ENCODE measurements around the gene CREB3L1.

CREB3L1 gene

DNA sequence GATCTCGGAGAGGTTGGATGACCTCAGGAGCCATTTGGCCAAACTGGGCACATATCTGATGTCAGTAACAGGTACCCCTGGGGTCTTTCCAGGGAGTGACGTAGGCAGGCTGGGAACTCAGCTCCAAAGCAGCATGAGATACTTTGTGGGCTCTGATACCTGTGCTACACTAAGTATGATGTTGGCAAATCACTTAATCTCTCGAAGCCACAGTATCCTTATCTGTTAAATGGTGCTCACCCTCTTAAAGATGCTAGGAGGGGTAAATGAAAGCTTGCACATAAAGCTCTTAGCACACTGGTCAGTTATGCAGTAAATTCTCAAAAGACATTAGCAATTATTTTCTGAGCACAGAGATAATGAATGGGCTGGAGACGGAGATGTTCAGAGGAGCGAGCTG, 52.7 kb downstream of the CREB3L1 start:
- DNase-seq: no peak

DNA sequence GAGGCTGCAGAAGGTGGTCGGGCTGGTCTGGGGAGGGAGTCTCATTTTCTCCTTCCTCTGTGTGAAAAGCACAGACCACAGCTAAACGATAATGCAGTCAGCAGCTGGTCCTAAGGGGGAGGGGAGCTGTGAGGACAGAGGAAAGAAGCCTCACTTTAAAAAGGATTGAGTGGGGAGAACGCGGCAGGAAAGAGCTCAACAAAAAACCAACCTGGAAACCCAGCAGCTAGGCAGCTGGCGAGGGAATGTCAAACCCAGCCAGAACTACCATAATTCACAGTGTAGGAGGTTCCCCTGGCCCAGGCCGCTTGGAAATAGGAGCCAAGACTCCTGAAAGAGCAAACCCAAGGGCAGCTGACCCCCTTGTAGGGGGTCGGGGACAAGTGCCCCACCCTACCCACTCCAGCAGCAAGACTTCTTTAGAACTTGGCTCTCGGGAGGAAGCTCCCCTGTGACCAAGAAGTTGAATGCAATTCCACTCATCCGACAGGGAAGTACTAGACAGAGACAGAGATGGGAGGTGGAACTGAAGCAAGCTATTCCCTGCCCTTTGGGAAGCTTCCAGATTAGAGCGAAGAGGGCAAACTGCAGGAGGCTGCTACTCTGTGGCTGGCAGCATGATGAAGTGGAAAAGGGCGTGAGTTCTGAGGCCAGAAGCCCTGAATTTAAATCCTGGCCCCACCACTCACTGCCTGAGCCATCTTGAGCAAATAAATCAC, 53.3 kb downstream of the CREB3L1 start:
- DNase-seq: no peak

DNA sequence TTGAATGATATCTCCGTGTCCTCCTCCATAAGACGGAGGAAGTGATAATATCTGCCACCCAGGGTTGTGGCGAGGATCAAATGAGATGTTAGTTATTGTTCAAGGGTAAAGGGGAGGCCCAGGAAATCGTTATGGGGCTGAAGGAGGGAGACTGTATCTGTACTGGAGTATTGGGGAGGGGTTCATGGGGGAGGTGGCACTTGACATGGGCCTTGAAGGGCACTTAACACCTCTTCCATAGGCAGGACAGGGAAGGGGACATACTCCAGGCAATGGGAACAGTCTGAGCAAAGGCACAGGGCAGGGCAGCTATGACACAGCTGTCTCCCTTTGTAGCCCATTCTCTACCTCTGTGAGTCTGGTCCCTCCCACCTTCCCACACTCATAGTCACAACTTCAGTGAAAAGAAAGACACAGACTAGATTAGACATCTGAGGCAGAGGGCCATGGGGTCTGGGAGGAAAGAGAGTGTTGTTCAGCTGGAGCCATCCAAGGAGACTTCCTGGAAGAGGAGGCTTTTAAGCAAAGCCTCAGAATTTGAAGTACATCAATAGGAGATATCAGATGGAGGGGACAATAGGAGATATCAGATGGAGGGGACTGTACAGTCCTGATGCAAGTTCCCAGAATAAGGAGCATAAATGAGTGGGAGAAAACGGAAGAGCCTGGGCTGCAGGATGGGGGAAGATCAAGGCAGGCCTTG, 54.0 kb downstream of the CREB3L1 start:
- DNase-seq: peak; percentile 57

DNA sequence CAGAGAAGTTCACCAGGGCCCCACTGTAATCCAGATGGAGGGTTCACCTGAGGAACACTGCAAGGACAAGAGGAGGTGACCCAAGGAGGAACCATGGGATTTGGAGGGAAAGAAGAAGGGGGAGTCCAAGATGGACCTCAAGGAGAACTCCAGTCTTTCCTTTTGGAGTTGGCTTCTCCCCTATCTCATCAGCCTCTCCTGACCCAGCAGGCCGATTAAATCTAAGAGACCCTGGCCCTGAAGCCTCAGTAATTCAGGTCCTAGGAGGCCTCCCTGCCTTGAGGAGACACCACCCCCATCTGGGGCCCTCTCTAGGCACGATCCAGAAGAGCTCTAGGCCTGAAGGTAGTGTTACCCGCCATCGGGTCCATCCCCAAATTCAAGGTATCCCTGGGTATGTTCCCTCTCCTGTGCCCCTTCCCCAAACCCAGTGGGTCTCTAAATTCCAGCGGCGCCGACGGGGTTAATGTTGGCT, 54.7 kb downstream of the CREB3L1 start:
- no peak for DNase-seq

DNA sequence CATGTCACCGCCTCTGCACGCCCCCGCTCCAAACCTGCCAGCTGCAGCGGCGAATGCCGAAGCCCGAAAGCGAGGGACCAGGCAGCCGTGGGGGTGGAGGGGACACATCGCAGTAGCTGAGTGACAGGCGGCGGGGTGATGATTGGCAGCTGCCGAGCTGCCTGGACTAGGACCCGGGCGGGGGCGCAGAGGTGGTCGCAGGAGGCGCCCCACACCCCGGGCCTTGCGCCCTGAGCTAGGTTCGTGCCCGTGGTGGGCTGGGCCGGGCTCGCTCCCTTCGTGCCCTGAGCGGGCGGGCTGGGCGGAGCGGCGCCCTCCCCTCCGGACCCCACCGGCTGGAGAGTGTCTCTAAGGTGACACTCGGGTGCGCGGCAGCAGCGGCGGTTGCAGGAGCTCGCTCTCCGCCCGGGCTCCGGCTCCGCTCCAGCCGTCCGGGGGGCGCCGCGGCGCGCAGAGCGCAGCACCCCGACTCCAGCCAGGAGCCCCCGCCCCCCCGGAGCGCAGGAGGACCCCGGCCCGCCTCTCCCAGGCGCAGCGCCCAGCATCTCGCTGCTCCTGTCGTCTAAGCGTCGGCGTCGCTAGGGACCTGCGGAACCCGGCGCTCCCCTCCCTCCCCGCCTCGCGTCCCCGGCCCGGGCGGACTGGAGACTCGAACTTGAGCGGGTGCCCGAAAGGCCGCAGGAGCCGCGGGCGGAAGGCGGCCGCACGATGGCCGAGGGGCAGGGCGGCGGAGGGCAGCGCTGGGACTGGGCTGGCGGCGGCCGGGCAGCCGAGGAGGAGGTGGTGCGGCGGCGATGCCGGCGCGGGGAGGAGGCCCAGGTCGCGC, 55.3 kb downstream of the CREB3L1 start:
- DNase-seq: peak; percentile 77

DNA sequence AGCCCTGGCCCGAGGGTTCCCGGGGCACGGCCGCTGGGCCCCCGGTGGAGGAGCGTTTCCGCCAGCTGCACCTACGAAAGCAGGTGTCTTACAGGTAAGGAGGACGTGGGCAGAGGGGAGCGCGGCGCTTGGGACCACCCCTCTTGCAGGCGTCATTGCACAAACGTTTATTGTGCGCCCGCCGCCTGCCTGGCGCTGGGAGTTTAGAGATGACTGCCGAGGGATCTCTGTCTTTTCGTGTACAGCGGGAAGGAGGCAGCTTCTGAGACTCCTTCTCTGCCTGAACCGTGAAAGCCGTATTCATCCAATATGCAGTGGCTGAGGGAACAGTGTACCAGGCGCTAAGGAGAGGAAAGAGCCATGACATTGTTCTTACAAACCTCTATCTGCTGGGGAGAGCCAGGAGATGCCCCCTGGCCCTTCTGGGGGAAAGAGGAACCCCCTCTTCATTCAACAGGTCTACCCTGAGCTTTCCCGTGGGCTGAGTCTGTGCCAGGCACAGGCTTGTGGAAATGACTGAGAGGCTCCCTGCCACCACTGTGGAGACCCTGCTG, 56.0 kb downstream of the CREB3L1 start:
- peak; percentile 42 for DNase-seq

DNA sequence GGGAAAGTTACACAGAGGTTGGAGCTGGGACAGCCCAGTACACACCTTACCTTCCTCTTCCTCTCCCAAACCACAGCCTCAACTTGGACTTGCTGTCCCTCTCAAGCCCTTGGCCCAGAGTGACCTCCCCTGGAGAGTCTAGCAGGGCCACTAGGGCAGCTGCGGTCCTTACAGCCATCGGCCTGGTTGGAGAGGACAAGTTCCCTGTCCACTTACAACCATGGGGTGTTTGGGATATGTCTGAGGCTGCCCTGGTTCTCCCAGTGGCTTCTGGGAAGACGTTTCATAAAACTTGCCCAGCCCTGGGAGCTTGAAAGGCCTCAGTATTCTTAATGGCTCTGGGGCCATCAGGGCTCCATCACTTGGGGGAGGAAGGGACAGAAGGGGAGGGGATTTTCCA, 56.7 kb downstream of the CREB3L1 start:
- DNase-seq: no peak

DNA sequence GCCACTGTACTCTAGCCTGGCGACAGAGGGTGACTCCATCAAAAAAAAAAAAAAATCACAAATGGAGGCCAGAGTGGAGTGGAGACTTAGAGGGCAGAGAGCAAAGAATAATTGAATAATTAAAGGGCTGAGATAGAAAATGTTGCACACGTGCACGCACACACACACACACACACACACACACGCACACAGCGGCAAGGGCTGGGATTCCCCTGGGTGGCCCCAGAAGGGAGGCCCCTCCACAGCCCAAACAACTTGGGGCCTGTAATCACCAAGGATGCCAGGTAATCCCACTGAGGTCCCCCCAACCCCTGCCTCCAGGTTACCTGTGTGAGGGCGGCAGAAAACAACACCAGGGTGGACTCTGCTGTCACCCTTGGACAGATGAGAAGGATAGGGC, 57.8 kb downstream of the CREB3L1 start:
- DNase-seq: no peak

DNA sequence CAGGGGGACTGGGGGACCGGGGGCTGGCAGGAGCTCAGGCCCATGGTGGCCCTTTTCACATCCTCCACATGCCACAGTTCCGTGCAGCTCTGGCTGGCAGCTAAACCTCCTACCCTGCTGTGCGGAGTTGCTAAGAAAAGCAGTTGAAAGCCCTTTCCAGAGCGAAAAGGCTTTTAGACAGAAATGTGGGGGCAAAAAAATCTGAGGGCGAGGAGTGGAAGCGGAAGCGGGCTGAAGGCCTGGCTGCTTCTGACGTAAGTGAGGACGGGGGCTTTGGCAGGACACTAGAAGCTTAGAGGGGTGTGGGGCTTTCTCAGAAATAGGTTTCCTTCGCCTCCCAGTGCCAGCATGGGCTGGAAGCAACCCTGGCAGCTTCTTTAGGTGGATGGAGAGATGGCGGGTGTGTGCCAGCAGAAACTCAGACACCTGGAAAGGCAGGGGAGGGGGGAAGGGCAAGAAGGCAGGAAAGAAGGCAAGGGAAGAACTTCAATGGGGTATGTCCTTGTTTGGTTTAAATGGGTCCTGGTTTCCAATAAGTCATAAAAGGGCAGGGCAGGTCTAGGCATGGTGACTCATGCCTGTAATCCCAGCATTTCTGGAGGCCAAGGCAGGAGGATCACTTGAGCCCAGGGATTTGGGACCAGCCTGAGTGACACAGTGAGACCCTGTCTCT, 58.6 kb downstream of the CREB3L1 start:
- no peak for DNase-seq

DNA sequence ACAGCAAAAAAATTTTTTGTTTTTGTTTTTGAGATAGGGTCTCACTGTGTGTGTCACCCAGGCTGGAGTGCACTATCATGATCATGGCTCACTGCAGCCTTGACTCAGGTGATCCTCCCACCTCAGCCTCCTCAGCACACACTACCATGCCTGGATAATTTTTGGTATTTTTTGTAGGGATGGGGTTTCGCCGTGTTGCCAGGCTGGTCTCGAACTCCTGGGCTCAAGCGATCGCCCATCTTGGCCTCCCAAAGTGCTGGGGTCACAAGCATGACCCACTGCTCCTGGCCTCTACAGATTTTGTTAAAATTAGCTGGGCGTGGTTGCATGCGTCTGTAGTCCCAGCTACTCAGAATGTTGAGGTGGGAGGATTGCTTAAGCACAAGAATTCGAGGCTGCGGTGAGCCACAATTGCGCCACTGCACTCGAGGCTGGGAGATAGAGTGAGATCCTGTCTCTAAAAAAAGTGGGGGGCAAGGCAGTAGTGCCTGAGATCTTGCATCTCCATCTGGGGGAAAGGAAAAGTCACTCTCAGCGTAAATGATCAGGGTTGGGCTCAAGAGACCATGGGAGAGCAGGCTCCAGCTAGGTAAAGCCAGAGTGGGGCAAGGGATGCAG, 59.2 kb downstream of the CREB3L1 start:
- DNase-seq: no peak

DNA sequence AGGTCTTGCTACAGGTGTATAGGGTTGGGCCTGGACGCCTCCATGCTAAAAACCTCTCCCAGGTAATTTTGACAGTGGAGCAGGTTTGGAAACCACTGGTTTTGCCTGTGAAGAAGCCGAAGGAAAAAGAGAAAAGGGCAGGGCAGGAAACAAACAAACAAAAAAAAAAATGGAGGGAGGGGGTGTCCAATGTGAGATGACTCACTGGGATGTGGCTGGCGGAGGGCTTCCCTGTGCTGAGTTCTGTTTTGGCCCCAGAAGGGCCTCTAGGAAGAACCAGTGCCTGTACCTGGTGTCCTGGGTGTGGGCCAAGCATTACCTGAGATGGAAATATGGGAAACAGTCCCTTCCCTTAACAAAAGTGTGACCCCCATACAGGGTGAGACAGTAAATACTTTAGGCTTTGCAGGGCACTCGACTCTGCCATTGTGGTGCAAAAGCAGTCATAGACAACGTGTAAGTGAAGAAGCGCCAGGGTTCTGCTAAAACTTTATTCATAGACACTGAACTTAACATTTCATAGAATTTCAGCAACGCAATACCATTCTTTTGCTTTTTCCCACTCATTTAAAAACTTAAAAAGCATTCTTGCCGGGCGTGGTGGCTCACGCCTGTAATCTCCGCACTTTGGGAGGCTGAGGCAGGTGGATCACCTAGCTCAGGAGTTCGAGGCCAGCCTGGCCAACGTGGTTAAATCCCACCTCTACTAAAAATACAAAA, 60.3 kb downstream of the CREB3L1 start:
- no peak for DNase-seq

DNA sequence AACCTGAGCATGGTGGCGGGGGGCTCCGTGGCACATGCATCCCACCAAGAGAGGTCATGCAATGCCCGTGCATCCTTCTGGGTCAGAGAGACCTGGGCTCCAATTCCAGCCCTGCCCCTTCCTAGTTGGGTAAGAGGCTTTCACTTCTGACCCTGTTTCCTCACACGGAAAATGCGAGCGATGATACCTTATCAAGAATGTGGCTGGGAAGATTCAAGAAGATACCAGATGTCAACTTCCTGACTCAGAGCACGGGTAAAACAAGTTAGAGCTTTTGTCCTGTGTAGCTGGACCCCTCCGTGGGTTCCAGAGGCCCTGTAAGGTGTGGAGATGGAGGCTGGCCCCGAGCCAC, 61.1 kb downstream of the CREB3L1 start:
- DNase-seq: no peak

DNA sequence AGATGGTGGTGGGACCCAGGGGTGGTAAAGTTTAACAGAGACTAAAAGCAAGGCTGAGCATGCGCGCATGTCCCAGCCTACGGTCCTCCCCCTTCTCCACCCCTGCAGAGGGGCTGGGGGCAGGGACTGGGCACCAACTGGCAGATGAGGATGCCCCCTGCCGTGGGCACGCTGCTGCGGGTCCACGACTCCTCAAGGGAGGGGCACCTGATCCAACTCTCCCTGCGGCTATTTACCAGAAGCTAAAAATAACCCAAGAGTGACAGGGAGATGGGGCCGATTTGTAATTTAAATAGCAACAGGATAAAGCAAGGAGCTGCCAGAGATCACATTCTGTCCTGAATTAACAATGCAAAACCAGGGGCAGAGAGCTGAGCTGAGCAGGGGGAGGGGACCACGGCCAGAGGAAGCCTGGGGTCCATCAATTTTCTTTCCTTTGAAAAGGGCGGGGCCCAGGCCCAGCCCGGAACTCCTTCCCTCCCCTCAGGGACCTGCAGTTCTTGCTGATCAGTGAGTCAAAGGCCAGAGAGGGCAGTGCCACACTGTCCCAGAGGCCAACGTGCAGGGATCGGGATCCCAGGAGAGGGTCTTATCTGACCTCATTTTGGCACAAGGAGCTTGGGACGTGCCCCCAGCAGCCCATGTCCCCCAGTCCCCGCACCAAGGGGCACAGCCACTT, 61.7 kb downstream of the CREB3L1 start:
- no peak for DNase-seq

DNA sequence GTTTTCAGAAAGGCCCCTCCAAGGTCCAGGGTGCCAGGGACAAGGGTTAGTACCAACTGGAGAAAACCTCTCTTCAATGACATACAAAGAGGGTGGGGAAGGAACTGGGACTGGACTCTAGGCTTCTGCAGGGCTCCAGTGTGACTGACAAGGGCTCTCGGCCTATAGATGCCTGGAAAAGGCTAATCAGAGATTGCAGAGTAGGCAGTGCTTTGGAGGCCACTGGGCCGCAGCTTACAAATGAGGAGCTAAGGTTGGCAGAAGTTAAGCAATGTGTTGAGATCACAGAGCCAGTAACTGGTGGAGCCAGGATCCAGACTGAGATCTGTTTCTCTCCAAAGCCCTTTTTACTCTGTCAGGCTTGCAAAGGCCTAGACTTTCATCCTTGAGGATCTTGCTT, 62.4 kb downstream of the CREB3L1 start:
- no peak for DNase-seq

DNA sequence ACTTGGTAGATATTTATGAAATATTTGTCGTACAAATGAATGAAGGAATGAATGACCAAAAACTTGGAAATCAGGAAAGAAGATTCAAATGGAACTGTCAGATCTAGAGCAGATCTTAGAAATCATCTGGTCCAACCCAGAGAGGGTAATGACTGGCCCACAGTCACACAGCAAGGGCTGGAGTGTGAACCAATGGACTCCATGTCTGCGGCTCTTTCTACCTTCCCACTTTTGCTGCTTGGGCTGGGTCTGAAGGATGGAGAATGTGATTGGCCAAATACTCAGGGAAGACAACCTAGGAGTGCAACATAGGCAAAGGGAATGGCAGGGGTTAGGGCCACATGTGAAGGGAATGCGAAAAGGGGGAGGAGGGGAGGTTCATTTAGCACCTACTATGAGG, 64.0 kb downstream of the CREB3L1 start:
- no peak for DNase-seq

DNA sequence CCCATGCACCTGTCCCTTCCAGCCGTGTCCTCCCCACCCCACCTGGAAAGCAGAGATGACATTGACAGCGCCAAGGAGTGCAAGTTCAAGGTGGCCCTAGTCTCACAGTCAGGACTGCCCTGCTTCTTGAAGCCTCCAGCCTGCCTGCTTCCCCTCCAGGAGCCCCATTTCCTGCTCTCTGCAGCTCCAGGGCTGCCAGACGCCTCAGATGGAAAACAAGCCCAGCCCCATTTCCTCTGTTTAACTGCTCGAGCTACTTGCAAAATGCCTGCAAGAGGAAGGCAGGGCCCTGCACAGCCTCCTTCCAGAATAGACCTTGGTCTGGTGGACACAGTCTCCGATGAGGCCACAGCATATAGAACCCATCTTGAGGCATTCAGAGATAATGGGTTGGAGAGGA, 64.8 kb downstream of the CREB3L1 start:
- no peak for DNase-seq

DNA sequence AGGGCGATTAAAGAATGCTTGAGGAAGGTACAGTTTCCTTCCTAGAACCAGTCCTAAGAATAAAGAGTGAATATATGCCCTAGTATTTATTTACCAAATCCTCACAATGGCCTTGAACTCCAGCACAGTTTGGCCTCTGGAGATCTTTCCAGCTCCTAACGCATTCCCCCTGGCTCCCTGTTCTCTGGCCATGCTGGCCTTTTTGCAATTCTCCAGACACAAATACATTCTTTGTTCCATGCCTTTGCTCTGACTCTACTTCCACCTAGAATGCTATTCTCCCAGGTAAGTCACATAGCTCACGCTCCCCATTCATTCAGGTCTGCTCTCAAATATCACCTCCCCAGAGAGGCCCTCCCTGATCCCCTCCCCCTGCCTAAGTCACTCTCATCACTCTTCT, 66.1 kb downstream of the CREB3L1 start:
- no peak for DNase-seq

DNA sequence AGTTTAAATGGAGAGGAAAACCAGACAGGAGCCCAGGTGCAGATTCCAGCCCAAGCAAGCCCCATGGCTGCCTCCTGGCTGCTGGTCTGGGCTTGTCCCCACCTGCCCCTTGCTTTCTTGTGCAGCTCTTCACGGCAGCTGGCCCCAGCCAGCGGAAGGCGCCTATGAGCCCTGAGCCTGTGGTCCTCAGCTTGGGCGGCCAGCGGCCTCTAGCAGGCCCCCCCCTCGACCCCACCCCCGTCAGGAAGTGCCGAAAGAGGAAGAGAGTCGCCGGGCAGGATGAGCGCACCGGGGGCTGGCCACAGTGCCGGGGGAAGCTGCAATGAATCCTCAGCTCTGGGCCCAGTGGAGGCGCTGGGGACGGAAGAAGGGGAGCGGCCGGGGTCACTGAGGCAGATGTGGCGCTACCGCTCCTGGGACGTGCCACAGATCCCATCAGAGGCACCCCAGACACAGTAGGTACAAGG, 67.7 kb downstream of the CREB3L1 start:
- DNase-seq: no peak

DNA sequence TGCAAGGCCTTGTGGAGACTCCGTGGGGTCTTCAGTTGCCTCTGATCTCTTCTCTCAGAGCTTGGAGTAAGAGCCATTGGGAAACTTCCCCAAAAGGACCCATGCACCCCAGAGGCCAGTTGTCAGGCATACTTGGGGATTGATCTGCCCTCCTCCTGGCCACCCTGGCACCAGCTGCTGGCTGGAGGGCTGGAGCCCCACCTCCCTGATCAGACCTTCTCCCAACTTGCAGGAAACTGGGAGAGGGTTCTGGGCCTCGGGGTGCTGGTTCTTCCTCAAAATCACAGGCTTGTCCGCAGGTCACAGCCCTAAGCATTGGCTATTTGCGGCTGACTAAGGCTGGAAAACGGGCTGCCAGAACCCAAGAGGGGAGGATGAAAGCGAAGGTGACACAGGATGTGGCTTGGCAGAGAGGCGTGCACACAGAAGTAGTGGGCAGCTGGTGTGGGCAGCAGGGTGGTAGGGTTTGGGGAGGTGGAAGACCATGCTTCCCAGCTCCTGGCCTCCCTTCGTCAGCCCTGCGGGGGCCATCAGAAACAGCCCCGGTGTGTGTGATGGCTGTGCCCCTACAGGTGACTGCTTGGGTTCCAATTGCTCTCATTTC, 68.5 kb downstream of the CREB3L1 start:
- no peak for DNase-seq

DNA sequence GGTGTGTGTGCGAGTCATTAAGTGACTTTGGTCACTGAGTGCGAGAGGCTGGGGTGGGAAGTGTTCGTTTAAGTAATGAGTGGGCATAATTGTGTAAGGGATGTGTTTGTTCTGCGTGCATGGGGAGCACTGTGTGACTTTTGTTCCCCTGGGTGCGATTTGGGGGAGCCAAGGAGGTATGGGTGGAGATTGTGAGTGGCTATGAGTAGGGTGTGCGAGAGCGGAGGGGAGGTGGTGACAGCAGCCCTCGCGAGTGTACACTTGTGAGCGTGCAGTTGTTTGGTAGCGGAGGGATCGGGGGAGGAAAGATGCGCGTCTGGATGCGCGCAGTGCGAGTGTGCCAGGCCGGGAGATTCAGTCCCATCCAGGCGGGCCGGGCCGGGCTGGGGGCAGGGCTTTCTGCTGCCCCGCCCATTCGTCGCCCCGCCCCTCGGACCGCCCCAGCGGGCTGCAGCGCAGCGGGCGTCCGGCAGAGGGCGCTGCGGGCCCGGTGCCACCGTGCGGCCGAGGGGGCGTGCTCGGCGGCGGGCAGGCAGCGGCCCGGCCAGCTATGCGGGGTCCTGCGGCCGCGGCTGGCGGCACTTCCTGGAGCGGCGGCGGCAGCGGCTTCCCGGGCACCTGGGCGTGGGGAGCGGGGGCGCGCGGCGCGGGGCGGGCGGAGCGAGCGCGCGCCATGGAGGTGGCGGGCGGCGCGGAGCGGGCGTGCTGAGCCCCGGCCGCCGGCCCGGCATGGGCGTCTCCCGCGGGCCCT, 69.6 kb downstream of the CREB3L1 start, which contains the start of gene DGKZ:
TSS of gene DGKZ (plus strand) at position 578 of the 751 bp plus-strand sequence. CDS start 197 bp downstream, outside the sequence.
- peak; percentile 89 for DNase-seq
